ENCODE measurements around the gene HSPA8. TPM values are rescaled to one million over a fixed set of nuclear protein-coding genes. Genes with fewer than 3 reads are reported as not detected.

Gene HSPA8
- total and polyA plus RNA-seq, 2 of the 13 experiments (the other 11 are each of a cell fraction or from before 2014, with no cell fraction given), result 936 to 2,151 TPM

- TF ChIP-seq, protein P1, sequence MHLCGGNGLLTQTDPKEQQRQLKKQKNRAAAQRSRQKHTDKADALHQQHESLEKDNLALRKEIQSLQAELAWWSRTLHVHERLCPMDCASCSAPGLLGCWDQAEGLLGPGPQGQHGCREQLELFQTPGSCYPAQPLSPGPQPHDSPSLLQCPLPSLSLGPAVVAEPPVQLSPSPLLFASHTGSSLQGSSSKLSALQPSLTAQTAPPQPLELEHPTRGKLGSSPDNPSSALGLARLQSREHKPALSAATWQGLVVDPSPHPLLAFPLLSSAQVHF (CRISPR knock-in tag; IDR thresholded peaks at IDR 0.05), result 0 out of 2 replicates have a peak, but pooled peaks have one; percentile 17
- TF ChIP-seq ZNF367 (CRISPR knock-in tag; IDR thresholded peaks at IDR 0.05; ENCODE audit: borderline replicate concordance), result no peak; the same call in 1 of the 2 replicates
- TF ChIP-seq POLR2G (IDR thresholded peaks at IDR 0.05; ENCODE audit: low read depth, low read length), result peak; percentile 97
- TF ChIP-seq ZNF761 (CRISPR knock-in tag; conservative IDR thresholded peaks at IDR 0.05), result peak; percentile 30; the same call in 1 of the 2 replicates
- TF ChIP-seq HDAC1 (CRISPR knock-in tag; IDR thresholded peaks at IDR 0.05), result peak; percentile 53; the same call in 1 of the 2 replicates
- no peak for TF ChIP-seq ARNT (IDR thresholded peaks at IDR 0.05)
- TF ChIP-seq, protein P2, sequence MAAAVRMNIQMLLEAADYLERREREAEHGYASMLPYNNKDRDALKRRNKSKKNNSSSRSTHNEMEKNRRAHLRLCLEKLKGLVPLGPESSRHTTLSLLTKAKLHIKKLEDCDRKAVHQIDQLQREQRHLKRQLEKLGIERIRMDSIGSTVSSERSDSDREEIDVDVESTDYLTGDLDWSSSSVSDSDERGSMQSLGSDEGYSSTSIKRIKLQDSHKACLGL (CRISPR knock-in tag; IDR thresholded peaks at IDR 0.05), result peak; percentile 34; the same call in 1 of the 2 replicates
- TF ChIP-seq ZNF276 (CRISPR knock-in tag; IDR thresholded peaks at IDR 0.05; ENCODE audit: low read depth), result 0 out of 2 replicates have a peak, but pooled peaks have one; percentile 22
- peak; percentile 25; the same call in 1 of the 2 replicates for TF ChIP-seq ZNF773 (CRISPR knock-in tag; IDR thresholded peaks at IDR 0.05; ENCODE audit: borderline replicate concordance)
- peak; percentile 14; the same call in 1 of the 2 replicates for TF ChIP-seq NR2C2 (CRISPR knock-in tag; IDR thresholded peaks at IDR 0.05; ENCODE audit: borderline replicate concordance)
- TF ChIP-seq ZNF737 (CRISPR knock-in tag; IDR thresholded peaks at IDR 0.05; ENCODE audit: borderline replicate concordance), result peak; percentile 92; the same call in 1 of the 2 replicates
These were observed at the start of gene HSPA8 (continued) for GRCh38 chr11:123061403-123062157.
